GM19397 (cell line): ENCODE results near the gene PRSS36.
A peak's percentile ranks its signal among the peaks of the same experiment; 100 is the strongest.
"Not testable (repeated sequence)": the region's sequence is repeated elsewhere in the genome, so short reads cannot be mapped to it uniquely, and the experiment has no call there.

Experiments used
- ATAC-seq: cut with Tn5 transposase; IDR thresholded peaks from one replicate; pipeline ENCODE4 v1.9.1; 2021; ENCODE audit warnings: mild to moderate bottlenecking, moderate library complexity; ENCODE audit not compliant: unreplicated experiment

Gene PRSS36

GRCh38 chr16:31106509-31107464 is 43.1 kb downstream of the PRSS36 start:
- ATAC-seq = no peak

GRCh38 chr16:31105677-31106213 is 44.1 kb downstream of the PRSS36 start:
- peak; percentile 44 for ATAC-seq

GRCh38 chr16:31100876-31101641 is 48.8 kb downstream of the PRSS36 start:
- ATAC-seq = not testable (repeated sequence)

GRCh38 chr16:31099860-31100638 is 49.8 kb downstream of the PRSS36 start:
- ATAC-seq = no peak

GRCh38 chr16:31094424-31095120 is 55.3 kb downstream of the PRSS36 start, which contains the start of gene VKORC1:
TSS of gene VKORC1 (minus strand) at chr16:31094797. CDS start at chr16:31094729, 68 bp downstream.
- ATAC-seq = peak; percentile 89

- no peak for ATAC-seq
These were observed 55.8 kb downstream of the PRSS36 start for GRCh38 chr16:31094088-31094423.

GRCh38 chr16:31093132-31093703 is 56.6 kb downstream of the PRSS36 start:
- ATAC-seq = no peak

GRCh38 chr16:31092330-31092729 is 57.5 kb downstream of the PRSS36 start:
- ATAC-seq = no peak

- ATAC-seq = no peak
These were observed 59.3 kb downstream of the PRSS36 start for GRCh38 chr16:31090540-31090939.

- no peak for ATAC-seq
These were observed 60.7 kb downstream of the PRSS36 start for GRCh38 chr16:31089199-31089598.
